GM21423 (cell line): ENCODE measurements around the gene PTPN12.
"Not testable (repeated sequence)": the region's sequence is repeated elsewhere in the genome, so short reads cannot be mapped to it uniquely, and the experiment has no call there.

Source experiments
- ATAC-seq: cut with Tn5 transposase; IDR thresholded peaks from one replicate; pipeline ENCODE4 v1.9.1; 2021; ENCODE audit warnings: mild to moderate bottlenecking, moderate library complexity; ENCODE audit not compliant: unreplicated experiment

Gene PTPN12

DNA sequence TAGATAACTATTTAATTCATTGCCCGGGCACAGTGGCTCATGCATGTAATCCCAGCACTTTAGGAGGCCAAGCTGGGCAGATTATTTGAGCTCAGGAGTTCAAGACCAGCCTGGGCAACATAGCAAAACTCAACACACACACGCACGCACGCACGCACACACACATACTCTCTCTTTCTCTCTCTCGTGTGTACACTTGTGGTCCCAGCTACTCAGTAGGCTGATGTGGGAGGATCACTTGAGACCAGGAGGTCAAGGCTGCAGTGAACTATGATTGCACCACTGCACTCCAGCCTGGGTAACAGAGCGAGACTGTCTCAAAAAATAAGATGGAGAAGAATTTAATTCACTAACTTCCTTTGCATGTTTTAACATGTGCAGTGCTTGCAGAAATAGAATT lies 38.1 kb downstream of the PTPN12 start:
- ATAC-seq: no peak

DNA sequence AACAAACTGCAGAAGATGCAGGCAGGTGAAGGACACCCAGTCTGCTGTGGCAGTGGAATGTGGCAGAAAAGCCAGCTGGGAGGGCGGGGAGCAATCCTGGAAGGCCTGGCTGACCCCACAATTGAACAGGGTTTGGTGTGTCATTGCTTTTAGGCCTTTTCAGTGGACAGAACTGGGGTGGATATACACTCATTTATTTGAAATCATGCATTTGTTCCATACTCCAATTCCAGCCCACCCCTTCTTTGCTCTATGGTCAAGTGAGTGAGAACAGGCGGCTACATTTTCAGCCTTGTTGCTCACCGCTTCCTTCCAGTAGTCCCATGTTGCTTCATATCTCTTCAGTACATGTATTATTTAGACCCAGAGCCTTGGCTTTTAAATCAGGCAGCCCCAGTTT lies 39.8 kb downstream of the PTPN12 start:
- ATAC-seq: no peak

DNA sequence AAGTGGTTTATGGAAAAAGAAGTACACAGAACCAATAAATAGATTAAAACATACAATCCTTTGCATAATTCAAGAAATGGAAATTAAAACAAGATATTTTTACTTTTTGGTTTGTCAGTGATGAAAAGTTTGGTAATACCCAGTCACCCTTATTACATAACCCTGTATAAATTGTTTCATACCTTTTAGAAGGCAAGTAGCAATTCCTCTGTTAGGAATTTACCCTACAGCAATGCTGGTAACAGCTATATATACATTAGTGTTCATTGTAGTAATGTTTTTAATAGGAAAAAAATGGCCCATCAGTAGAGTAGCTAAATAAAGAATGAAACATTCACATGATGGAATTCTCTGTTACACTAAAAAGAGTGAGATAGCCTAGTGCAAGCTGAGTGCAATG lies 42.7 kb downstream of the PTPN12 start:
- no peak for ATAC-seq

DNA sequence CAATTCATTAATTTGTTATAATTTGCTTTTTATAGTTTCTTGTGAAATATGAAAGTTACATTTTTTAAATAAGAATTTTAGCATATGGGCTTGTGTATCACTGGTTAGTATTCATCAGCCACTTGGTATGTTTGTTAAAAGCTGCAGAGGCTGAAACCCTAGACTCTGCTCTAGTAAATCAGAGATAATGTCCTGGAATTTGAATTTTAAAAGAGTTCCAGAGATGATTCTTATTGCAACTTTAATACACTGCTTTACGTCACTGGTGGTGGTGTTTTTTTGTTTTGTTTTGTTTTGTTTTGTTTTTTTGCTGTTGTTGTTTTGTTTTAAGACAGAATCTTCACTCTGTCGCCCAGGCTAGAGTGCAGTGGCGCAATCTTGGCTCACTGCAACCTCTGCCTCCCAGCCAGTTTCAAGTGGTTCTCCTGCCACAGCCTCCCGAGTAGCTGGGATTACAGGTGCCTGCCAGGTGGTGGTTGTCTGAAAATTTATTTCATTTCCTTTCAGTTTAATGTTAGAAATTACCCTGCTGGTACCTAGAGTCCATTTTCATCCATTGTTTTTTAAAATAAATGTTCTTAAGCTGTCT lies 43.8 kb downstream of the PTPN12 start:
- ATAC-seq: no peak

DNA sequence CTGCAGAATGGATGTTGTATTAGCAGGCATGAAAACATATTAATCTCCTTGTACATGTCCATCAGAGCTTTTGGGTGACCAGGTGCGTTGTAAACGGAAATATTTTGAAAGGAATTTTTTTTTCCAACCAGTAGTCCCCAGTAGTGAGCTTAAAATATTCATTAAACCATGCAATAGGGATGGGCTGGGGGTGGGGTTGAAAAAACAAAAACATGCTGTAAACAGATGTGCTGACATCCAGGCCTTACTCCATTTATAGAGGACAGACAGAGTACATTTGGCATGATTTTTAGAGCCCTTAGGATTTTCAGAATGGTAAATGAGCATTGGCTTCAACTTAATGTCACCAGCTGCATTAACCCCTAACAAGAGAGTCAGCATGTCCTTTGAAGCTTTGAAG lies 50.2 kb downstream of the PTPN12 start:
- ATAC-seq: no peak

DNA sequence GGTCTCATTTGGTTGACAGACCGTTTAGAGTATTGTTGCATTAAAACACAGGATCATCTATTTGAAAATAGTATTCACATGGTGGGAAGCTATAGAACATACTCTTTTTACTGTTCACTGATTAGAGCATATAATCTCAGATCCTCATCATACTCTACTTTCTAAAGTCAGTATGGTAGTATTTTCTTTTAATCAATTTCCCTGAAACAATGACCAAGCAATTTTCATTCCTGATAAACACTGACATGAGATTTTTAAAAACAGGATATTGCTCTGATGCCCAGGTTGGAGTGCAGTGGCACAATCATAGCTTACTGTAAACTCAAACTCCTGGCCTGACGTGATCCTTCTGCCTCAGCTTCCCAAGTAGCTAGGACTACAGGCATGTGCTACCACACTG lies 63.9 kb downstream of the PTPN12 start:
- no peak for ATAC-seq

DNA sequence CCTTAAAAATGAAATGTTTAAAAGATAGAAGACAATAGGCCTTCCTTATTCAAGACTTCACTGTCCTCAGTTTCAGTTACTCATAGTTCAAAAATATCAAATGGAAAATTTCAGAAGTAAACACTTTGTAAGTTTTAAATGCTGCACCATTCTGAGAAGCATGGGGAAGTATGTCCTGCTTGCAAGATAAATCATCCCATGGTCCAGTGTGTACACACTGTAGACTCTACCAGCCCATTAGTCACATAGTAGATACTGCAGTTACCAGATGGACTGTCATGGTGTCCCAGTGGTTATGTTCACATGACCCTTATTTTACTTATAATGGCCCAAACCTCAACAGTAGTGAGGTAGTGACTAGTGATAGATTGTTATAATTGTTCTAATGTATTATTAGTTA lies 69.5 kb downstream of the PTPN12 start:
- ATAC-seq: no peak

DNA sequence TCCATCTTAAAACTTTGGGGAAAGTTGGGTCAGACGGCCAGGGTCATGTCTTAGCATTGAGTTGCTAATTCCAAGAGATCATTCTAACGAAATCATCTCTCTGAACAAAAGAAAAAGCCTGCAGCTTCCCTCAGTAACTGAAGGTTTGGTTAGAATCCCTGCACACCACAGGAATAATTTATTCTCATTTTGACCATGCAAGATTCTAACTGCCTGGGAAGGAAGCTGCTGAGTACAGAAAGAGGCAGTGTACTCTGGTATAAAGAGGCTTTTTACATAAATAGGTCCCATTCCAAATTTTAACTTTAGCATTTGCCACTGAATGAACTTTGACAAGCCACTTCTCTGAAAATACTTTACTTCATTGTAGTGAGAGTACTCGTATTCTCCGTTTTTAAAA lies 82.2 kb downstream of the PTPN12 start:
- no peak for ATAC-seq

DNA sequence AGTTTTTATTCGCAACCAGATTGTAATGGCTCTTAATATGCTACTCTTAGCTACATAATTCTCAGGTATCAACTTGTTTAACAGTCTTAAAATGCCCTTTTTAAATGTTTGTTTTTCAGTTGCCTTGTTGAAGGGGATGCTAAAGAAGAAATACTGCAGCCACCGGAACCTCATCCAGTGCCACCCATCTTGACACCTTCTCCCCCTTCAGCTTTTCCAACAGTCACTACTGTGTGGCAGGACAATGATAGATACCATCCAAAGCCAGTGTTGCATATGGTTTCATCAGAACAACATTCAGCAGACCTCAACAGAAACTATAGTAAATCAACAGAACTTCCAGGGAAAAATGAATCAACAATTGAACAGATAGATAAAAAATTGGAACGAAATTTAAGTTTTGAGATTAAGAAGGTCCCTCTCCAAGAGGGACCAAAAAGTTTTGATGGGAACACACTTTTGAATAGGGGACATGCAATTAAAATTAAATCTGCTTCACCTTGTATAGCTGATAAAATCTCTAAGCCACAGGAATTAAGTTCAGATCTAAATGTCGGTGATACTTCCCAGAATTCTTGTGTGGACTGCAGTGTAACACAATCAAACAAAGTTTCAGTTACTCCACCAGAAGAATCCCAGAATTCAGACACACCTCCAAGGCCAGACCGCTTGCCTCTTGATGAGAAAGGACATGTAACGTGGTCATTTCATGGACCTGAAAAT lies 89.7 kb downstream of the PTPN12 start:
- no peak for ATAC-seq

DNA sequence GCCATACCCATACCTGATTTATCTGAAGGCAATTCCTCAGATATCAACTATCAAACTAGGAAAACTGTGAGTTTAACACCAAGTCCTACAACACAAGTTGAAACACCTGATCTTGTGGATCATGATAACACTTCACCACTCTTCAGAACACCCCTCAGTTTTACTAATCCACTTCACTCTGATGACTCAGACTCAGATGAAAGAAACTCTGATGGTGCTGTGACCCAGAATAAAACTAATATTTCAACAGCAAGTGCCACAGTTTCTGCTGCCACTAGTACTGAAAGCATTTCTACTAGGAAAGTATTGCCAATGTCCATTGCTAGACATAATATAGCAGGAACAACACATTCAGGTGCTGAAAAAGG lies 90.2 kb downstream of the PTPN12 start:
- ATAC-seq: no peak

DNA sequence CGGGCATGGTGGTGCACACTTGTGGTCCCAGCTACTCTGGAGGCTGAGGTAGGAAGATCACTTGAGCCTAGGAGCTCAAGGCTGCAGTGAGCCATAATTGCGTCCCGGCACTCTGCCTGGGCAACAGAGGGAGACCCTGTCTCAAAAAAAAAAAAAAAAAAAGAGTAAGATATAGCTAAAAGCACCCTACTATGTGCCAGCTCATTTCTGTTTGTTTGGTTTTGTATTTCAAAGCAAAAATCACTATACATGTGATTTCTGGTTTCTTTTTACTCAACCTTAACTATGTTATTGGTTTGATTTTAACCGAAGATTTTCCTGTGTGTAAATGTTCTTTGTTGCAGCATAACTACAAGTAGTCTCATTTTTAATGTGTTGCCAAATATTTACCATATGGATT lies 92.7 kb downstream of the PTPN12 start:
- no peak for ATAC-seq

DNA sequence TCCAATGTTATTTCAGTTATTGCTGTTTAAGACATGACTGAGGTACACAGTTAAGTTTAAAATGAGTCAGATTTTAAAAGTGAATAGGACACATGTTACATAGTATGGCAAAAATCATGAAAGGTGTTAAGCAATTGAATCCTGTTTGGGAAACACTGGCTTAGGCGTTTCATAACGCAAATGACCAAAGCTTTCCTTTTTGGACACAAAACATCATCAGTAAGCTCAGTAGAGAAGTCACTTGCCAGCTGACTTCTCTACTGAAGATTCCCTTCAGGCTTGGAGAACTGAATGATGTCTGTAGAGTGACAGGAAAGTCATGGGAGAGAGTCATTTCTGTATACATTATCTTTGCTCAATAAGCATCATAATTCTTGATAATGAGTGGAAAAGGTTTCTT lies 94.7 kb downstream of the PTPN12 start:
- ATAC-seq: no peak

DNA sequence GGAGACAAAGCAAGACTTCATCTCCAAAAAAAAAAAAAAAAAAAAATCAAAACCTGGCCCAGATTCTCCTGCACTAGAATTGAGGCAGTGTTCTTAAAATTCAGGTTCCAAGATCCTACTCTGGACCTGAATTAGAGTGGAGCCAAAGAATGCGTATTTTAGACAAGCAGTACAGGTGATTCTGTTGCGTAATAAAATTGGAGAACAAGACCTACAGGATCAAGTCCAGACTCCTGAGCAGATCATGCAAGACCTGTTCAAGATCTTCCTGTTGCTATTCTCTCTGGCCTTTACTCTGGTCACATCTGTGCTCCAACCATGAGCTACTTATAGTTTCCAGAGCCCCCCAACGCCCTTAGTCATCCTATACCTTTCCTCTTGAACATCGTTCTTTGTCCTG lies 107.7 kb downstream of the PTPN12 start:
- no peak for ATAC-seq

DNA sequence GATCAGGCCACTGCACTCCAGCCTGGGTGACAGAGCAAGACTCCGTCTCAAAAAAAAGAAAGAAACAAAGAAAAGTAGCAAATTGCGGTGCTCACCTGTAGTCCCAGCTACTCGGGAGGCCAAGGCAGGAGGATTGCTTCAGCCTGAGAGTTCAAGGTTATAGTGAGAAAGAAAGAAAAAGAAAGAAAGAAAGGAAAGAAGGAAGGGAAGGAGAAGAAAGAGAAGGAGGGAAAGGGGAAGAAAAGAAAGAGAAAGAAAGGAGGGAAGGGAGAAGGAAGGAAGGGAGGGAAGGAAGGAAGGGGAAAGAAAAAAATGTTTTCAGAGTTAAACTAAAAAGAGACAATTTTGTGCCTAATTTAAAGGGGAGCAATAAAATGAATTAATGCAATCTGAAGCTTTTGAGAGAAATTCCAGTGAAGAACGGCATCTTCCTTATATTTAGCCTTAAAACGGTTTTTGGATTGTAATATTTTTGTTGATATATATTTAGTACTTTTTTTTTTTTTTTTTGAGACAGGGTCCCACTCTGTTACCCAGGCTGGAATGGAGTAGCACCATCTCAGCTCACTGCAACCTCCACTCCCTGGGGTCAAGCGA lies 111.7 kb downstream of the PTPN12 start:
- no peak for ATAC-seq

DNA sequence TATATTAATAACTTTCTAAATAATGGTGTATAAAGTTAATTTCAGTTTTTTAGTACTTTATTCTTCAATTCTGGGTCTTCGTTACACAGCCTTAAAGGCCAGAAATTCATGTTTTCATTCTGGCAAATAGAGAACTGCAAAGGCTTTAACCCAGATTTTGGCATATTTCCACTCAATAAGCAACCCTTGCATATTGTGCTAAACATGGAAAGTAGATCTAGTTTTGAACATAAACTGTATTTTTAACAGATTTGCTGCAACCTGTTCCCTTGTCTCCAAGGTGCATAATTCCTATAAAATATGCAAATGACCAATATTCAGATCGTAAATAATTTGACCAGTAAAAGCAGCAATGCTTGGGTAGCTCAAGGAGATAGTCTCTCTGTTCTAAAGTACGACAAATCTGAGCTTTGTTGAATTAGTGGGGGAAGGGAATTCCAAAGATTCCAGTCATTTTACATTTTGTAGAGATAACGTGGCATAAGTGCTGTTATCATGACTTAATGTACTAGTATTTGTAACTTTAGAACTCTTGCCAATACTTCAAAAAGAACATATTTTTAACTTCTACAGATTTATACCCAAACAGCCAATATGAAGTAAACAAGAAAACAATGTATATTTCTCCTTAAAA lies 112.7 kb downstream of the PTPN12 start:
- ATAC-seq: no peak

DNA sequence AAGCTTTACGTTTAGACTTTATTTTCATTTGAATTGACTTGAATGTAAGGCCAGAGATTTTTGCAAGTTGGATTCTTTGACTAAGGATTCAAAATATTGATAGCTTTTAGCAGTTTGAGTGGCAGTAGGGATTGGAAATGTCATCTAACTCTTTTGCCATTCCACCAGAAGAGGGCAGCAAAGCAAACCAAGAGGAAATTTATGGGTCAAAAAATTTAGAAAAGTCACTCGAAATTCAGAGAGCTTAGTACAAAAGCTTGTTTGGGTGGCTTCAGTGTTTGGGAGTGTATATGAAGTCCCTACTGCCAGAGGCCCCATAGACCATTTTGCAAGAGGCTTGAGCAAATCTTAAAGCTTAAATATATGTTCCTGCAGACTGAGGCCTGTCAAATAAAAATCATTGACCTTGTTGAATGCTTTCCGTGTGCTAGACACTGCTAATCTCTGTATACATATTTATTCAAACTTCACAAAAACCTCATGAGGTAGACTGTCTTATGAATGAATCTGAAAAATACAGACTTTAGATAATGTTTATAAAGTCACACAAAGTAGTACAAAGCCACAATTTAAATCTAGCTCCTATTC lies 114.6 kb downstream of the PTPN12 start:
- ATAC-seq: no peak

DNA sequence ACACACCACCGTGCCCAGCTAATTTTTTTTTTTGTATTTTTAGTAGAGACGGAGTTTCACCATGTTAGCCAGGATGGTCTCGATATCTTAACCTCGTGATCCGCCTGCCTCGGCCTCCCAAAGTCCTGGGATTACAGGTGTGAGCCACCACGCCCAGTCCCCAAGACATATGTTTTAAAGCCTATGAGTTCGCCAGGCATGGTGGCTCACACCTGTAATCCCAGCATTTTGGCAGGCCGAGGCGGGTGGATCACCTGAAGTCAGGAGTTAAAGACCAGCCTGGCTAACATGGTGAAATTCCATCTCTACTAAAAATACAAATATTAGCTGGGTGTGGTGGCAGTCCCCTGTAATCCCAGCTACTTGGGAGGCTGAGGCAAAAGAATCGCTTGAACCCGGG lies 115.7 kb downstream of the PTPN12 start:
- not testable (repeated sequence) for ATAC-seq

DNA sequence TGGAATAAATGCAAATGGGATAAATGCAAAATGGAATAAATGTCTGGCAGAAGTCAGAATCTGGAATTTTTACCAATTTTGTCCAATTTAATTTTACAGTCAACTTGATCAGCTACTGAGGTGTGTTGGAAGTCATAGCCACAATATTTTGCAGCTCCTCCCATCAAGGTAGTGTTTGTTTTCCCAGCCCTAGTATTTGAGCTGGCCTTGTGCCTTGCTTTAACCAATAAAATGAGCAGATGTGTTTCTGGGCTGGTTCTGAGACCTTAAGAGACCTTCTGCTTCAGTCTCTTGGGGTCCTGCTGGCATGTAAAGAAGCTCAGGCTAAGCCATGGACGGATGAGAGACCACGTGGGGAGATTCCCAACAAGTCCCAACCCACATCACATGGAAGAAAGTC lies 116.5 kb downstream of the PTPN12 start:
- no peak for ATAC-seq

DNA sequence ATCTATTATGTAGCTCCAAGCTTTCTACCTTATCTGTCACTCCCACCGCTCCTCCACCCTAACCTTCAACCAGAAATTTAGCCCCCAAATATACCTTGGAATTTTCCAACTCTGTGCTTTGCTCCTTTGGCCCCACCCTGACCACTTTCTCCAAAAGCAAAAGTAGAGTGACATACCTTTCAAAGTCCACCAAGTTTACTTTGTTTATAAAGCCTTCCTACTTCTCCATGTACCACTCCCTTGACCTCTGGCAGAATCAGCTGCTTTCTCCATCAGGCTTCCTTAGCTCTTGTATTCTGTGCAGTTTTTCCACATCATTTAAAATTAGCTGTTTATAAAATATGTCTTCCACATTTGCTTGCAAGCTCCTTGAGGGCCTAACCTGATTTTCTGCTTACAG lies 118.3 kb downstream of the PTPN12 start:
- ATAC-seq: no peak

DNA sequence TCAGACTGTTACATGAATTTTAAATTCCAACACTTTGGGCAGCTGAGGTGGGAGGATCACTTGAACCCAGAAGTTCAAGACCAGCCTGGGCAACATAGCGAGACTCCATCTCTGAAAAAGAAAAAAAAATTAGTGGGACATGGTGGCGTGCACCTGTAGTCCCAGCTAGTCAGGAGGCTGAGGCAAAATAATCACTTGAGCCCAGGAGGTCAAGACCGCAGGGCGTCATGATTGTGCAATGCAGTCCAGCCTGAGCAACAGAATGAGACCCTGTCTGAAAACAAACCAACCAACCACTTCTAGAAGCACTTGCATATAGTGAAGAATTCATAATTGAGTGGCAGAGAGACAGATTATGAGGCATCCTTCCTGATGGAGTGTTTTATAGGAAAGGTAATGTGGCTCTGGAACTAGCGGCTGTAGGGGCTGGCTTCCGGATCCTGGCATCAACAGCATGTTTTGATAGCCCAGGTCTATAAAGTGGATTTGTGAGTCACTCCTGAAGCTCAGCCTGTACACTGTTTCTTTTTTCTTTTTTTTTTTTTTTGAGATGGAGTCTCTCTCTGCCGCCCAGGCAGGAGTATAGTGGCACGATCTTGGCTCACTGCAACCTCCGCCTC lies 118.9 kb downstream of the PTPN12 start:
- ATAC-seq: no peak

DNA sequence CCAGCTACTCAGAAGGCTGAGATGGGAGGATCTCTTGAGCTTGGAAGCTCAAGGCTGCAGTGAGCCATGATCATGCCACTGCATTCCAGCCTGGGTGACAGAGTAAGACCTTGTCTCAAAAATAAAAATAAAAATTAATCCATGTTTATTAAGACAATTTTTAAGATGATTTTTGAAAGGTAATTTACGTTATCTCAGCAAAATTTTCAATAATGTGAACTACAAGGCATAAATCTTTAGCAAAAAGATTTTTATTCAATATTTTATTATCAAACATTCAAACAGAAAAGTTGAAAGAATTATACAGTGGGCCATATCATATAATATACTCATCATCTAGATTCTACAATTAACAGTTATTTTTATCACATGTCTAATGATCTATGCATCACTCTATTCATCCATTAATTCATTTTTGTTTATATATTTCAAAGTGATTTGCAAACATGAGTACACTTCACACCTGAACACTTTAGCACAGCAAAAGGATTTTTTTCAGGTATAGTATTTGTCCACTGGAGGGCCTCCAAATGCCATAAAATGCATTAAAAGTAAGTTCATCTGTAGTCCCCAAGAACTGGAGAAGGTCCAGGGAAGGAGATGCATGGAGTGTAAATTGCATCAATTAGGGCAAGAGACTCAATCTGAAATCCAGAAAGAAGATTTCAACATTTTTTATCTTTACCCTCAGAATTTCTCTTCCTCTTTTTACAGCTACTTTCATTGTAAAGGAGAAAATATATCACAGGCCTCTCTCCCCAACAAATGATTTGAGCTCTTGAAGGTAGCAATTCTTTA lies 120.5 kb downstream of the PTPN12 start:
- ATAC-seq: peak; percentile 54
